ENCODE data around the gene HECTD4.

Gene HECTD4

GRCh38 chr12:112304436-112304835 lies 77.8 kb downstream of the HECTD4 start:
- H3K27ac ChIP-seq, result no peak overlapping the region
- TF ChIP-seq CTCF (IDR thresholded peaks at IDR 0.05) (no peak), ZFX (IDR thresholded peaks at IDR 0.05; ENCODE audit: borderline replicate concordance) (no peak)

GRCh38 chr12:112303799-112304198 lies 78.4 kb downstream of the HECTD4 start:
- TF ChIP-seq CTCF (IDR thresholded peaks at IDR 0.05) (no peak), ZFX (IDR thresholded peaks at IDR 0.05; ENCODE audit: borderline replicate concordance) (no peak)
- no peak overlapping the region for H3K27ac ChIP-seq

GRCh38 chr12:112303004-112303403 lies 79.2 kb downstream of the HECTD4 start:
- H3K27ac ChIP-seq, result no peak overlapping the region
- TF ChIP-seq CTCF (IDR thresholded peaks at IDR 0.05) (no peak), ZFX (IDR thresholded peaks at IDR 0.05; ENCODE audit: borderline replicate concordance) (no peak)

GRCh38 chr12:112299704-112300103 lies 82.5 kb downstream of the HECTD4 start:
- no peak overlapping the region for H3K27ac ChIP-seq
- TF ChIP-seq ZFX (IDR thresholded peaks at IDR 0.05; ENCODE audit: borderline replicate concordance), result no peak
- TF ChIP-seq CTCF (IDR thresholded peaks at IDR 0.05), result no peak

GRCh38 chr12:112297188-112297587 lies 85.0 kb downstream of the HECTD4 start:
- TF ChIP-seq CTCF (IDR thresholded peaks at IDR 0.05), result no peak
- TF ChIP-seq ZFX (IDR thresholded peaks at IDR 0.05; ENCODE audit: borderline replicate concordance), result no peak
- H3K27ac ChIP-seq, result no peak overlapping the region

GRCh38 chr12:112296183-112296582 lies 86.0 kb downstream of the HECTD4 start:
- TF ChIP-seq CTCF (IDR thresholded peaks at IDR 0.05) (no peak), ZFX (IDR thresholded peaks at IDR 0.05; ENCODE audit: borderline replicate concordance) (no peak)
- no peak overlapping the region for H3K27ac ChIP-seq

- no peak overlapping the region for H3K27ac ChIP-seq
- TF ChIP-seq CTCF (IDR thresholded peaks at IDR 0.05) (peak; percentile 66), ZFX (IDR thresholded peaks at IDR 0.05; ENCODE audit: borderline replicate concordance) (no peak)
Observed at GRCh38 chr12:112294793-112295192, 87.4 kb downstream of the HECTD4 start.
